MM.1S (cell line): Measurements from ENCODE around the gene RNF130.

ENCODE experiments used
- DNase-seq: peaks from one replicate; pipeline ENCODE4 v3.0.0-alpha.2; 2015
- H2AFZ ChIP-seq: fragments of 300-600 bp; sonication (generic); 2 replicates; pipeline ENCODE4 v1.6.0; 2016; ENCODE audit warnings: antibody characterized with exemption, low read length
- H3F3A ChIP-seq: fragments of 300-600 bp; sonication (generic); 2 replicates; pipeline ENCODE4 v1.6.1; 2016; ENCODE audit warnings: mild to moderate bottlenecking, antibody characterized with exemption, low read length, moderate library complexity, mixed read lengths; ENCODE audit not compliant: insufficient read depth
- H3K27ac ChIP-seq: fragments of 300-600 bp; sonication (generic); 2 replicates; pipeline ENCODE4 v1.5.1; 2016; ENCODE audit warnings: mild to moderate bottlenecking, low read length
- H3K27me3 ChIP-seq: fragments of 300-600 bp; sonication (generic); replicated peaks from 2 replicates; pipeline ENCODE4 v1.6.0; 2016; ENCODE audit warnings: low read length; ENCODE audit not compliant: insufficient read depth
- H3K36me3 ChIP-seq: fragments of 300-600 bp; sonication (generic); replicated peaks from 2 replicates; pipeline ENCODE4 v1.6.1; 2016; ENCODE audit warnings: mild to moderate bottlenecking, low read length, mixed read lengths; ENCODE audit not compliant: insufficient read depth
- H3K4me1 ChIP-seq: fragments of 300-600 bp; sonication (generic); 2 replicates; pipeline ENCODE4 v1.6.1; 2016; ENCODE audit warnings: low read length, mixed read lengths
- H3K4me2 ChIP-seq: fragments of 300-600 bp; sonication (generic); 2 replicates; pipeline ENCODE4 v1.6.0; 2016; ENCODE audit warnings: low read depth, low read length
- H3K4me3 ChIP-seq: fragments of 300-600 bp; sonication (generic); 2 replicates; pipeline ENCODE4 v1.5.1; 2016; ENCODE audit warnings: low read length, mixed read lengths
- H3K79me2 ChIP-seq: fragments of 300-600 bp; sonication (generic); 2 replicates; pipeline ENCODE4 v1.6.1; 2016; ENCODE audit warnings: mixed run types, low read length, mixed read lengths
- H3K9ac ChIP-seq: fragments of 300-600 bp; sonication (generic); 2 replicates; pipeline ENCODE4 v1.6.1; 2016; ENCODE audit warnings: low read length, mixed read lengths
- H3K9me2 ChIP-seq: fragments of 300-600 bp; sonication (generic); replicated peaks from 2 replicates; pipeline ENCODE4 v1.6.1; 2016; ENCODE audit warnings: mild to moderate bottlenecking, low read length, mixed read lengths; ENCODE audit not compliant: insufficient read depth
- H3K9me3 ChIP-seq: fragments of 300-600 bp; sonication (generic); replicated peaks from 2 replicates; pipeline ENCODE4 v1.6.1; 2016; ENCODE audit warnings: mild to moderate bottlenecking, low read length, mixed read lengths; ENCODE audit not compliant: insufficient read depth
- H4K20me1 ChIP-seq: fragments of 300-600 bp; sonication (generic); 2 replicates; pipeline ENCODE4 v1.6.1; 2016; ENCODE audit warnings: mild to moderate bottlenecking, low read length, moderate library complexity, mixed read lengths; ENCODE audit not compliant: insufficient read depth
- CTCF ChIP-seq: fragments of 300-600 bp; sonication (generic); IDR thresholded peaks from 2 replicates; pipeline ENCODE4 v1.5.1; 2016; ENCODE audit warnings: antibody characterized with exemption, low read length, mixed read lengths
- EZH2 ChIP-seq: fragments of 300-600 bp; sonication (generic); optimal IDR thresholded peaks from 2 replicates; pipeline ENCODE3; 2017; ENCODE audit warnings: low read depth, mild to moderate bottlenecking, antibody characterized with exemption, low read length, mixed read lengths
- EZH2phosphoT487 ChIP-seq: fragments of 300-600 bp; sonication (generic); IDR thresholded peaks from 2 replicates; pipeline ENCODE4 v1.6.1; 2018; ENCODE audit warnings: antibody characterized with exemption, low read length

Gene RNF130

DNA sequence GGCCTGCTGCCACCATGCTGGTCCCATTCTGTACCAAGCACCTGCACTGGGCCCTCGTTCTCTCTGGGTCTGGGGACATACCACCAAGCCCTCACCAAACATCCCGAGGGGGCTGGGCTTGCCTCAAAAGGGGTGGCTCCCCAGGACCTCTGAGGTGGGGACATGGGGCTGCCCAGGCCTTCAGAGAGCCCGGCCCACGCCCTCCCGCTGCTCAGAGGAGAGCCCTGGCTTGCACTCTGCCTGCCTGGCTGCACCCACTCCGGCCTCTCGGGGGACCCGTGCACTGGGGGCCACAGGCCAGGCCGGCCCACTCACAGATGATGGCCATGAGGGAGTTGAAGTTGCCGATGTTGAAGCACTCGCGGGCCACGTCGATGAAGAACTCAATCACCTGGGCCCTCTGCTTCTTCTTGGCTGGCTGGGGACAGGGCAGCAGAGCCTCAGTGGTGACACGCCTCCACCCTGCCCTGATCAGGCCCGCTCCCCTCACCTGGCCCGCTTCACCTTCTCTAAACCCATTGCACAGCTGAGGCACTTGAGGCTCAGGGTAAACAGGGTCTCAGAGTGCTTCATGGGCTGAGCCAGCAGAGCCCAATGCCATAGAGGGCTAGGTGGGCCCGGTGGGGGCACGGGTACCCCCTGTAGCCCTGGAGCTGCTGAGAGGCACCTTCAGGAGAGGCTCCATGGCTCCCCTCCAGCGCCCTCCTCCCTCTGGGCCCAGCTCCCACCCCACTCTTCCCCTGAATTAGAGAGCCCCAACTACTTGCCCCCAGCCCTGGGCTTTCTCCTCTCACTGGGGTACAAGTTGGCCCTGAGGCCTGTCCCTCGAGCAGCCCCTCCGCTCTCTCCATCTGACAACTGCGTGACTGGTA lies 47.7 kb upstream of the RNF130 start:
- H3K9me3 ChIP-seq: no peaks in the 10 kb centered on the region
- H3K9ac ChIP-seq: no peak overlapping the region
- no peak for DNase-seq
- H3F3A ChIP-seq: no peaks in the 10 kb centered on the region
- no peak overlapping the region for H3K4me2 ChIP-seq
- H3K9me2 ChIP-seq: no peaks in the 10 kb centered on the region
- H3K36me3 ChIP-seq: no peaks in the 10 kb centered on the region
- no peaks in the 10 kb centered on the region for H4K20me1 ChIP-seq
- no peak overlapping the region for H3K4me3 ChIP-seq
- H3K27me3 ChIP-seq: peaks cover 31% of the 10 kb centered on the region
- TF ChIP-seq EZH2 (no peak), CTCF (no peak), EZH2phosphoT487 (no peak)
- no peak overlapping the region for H2AFZ ChIP-seq
- no peaks in the 10 kb centered on the region for H3K79me2 ChIP-seq
- H3K4me1 ChIP-seq: no peaks in the 10 kb centered on the region
- no peak overlapping the region for H3K27ac ChIP-seq

DNA sequence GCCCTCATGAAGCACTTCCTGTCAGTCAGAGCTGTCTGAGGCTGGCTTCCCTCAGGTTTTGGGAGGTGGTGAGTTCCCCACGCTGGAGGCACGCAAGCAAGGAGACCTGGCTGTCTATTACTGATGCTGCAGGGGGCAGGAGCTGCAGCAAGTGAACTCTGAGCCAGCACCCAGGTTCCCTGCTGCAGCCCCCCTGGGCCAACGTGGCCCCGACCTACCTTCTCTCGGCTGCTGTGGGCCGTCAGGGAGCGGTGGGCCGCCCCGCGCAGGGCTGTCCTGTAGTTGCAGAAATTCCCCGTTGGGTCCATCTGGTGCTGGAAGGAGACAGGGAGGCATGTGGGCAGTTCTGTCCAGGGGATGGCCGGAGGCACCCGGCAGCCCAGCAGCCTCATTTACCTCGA lies 46.8 kb upstream of the RNF130 start:
- TF ChIP-seq EZH2phosphoT487 (no peak), CTCF (no peak), EZH2 (no peak)
- no peaks in the 10 kb centered on the region for H3F3A ChIP-seq
- H3K79me2 ChIP-seq: no peaks in the 10 kb centered on the region
- no peak for DNase-seq
- H3K4me3 ChIP-seq: no peak overlapping the region
- H3K9me3 ChIP-seq: no peaks in the 10 kb centered on the region
- no peaks in the 10 kb centered on the region for H4K20me1 ChIP-seq
- no peaks in the 10 kb centered on the region for H3K36me3 ChIP-seq
- no peak overlapping the region for H3K4me2 ChIP-seq
- H3K4me1 ChIP-seq: no peaks in the 10 kb centered on the region
- H2AFZ ChIP-seq: no peak overlapping the region
- peaks cover 26% of the 10 kb centered on the region for H3K27me3 ChIP-seq
- no peaks in the 10 kb centered on the region for H3K9me2 ChIP-seq
- H3K27ac ChIP-seq: no peak overlapping the region
- H3K9ac ChIP-seq: no peak overlapping the region

GRCh38 chr5:180117000-180117725 lies 45.6 kb upstream of the RNF130 start:
- no peaks in the 10 kb centered on the region for H3K36me3 ChIP-seq
- no peaks in the 10 kb centered on the region for H3K9me3 ChIP-seq
- peak; percentile 46 for TF ChIP-seq CTCF
- no peak for TF ChIP-seq EZH2
- TF ChIP-seq EZH2phosphoT487: no peak
- no peak overlapping the region for H3K9ac ChIP-seq
- no peak overlapping the region for H3K4me3 ChIP-seq
- no peaks in the 10 kb centered on the region for H3F3A ChIP-seq
- no peaks in the 10 kb centered on the region for H4K20me1 ChIP-seq
- peaks cover 18% of the 10 kb centered on the region for H3K27me3 ChIP-seq
- no peaks in the 10 kb centered on the region for H3K4me1 ChIP-seq
- DNase-seq: no peak
- H3K4me2 ChIP-seq: no peak overlapping the region
- H3K9me2 ChIP-seq: no peaks in the 10 kb centered on the region
- H3K79me2 ChIP-seq: no peaks in the 10 kb centered on the region
- no peak overlapping the region for H3K27ac ChIP-seq
- H2AFZ ChIP-seq: no peak overlapping the region
